Activated T-helper 2 cell treated with anti-CD3 and anti-CD28 coated beads, Interferon-gamma antibody, Interleukin-2, Interleukin-4, amounts not matched to agents 10 μg/mL and 5 μg/mL and 100 μg/mL, durations not matched to agents 14 hours and 24 hours and 36 hours (primary cell): ENCODE results near the gene SMIM9. TPM values are rescaled to one million over a fixed set of nuclear protein-coding genes. Genes with fewer than 3 reads are reported as not detected.
"Not testable (repeated sequence)": the region's sequence is repeated elsewhere in the genome, so short reads cannot be mapped to it uniquely, and the experiment has no call there.

Experiments
- DNase-seq: peaks from one replicate; pipeline ENCODE4 v3.0.0; 2021; ENCODE audit warnings: low spot score
- H3K27ac Mint-ChIP-seq: one replicate; pipeline ENCODE4 v1.8.0; 2021; ENCODE audit warnings: mixed read lengths
- H3K27me3 Mint-ChIP-seq: one replicate; pipeline ENCODE4 v1.8.0; 2021; ENCODE audit warnings: low read depth, mixed read lengths
- H3K36me3 Mint-ChIP-seq: one replicate; pipeline ENCODE4 v1.8.0; 2021; ENCODE audit warnings: low read depth, mixed read lengths
- H3K4me1 Mint-ChIP-seq: one replicate; pipeline ENCODE4 v1.8.0; 2021; ENCODE audit warnings: low read depth, mixed read lengths
- H3K4me3 Mint-ChIP-seq: one replicate; pipeline ENCODE4 v1.8.0; 2021; ENCODE audit warnings: low read depth, mild to moderate bottlenecking, moderate library complexity, mixed read lengths
- H3K9me3 Mint-ChIP-seq: one replicate; pipeline ENCODE4 v1.8.0; 2021; ENCODE audit warnings: mixed read lengths
- intact Hi-C: fragments of 100-400 bp; cut with micrococcal nuclease; formaldehyde crosslinking; loops from one replicate; pipeline ENCODE4 v1.15.1; 2023
- total RNA-seq: library from RNA; stranded (reverse); gene quantifications from 2 replicates; pipeline ENCODE4 v1.2.3, GENCODE V29; 2022

Gene SMIM9
- not detected in 2 replicates for total RNA-seq

GRCh38 chrX:154834562-154834961 lies at the start of gene SMIM9:
Gene SMIM9, minus strand, starts transcription at chrX:154834662. Its CDS starts 3,806 bp downstream, at chrX:154830856.
- no peak for DNase-seq
- Mint-ChIP-seq H3K9me3 (no peaks in the 10 kb centered on the region), H3K36me3 (no peaks in the 10 kb centered on the region), H3K27ac (no peak within 1 kb of the TSS), H3K4me3 (no peak within 1 kb of the TSS), H3K4me1 (peaks cover 17% of the 10 kb centered on the region), H3K27me3 (no peaks in the 10 kb centered on the region)
- intact Hi-C loops = no loop called here

- intact Hi-C loops, H3K9me3 Mint-ChIP-seq, H3K36me3 Mint-ChIP-seq, H3K27ac Mint-ChIP-seq, DNase-seq, H3K4me3 Mint-ChIP-seq, H3K27me3 Mint-ChIP-seq, H3K4me1 Mint-ChIP-seq: not testable (repeated sequence)
Measured at GRCh38 chrX:154884069-154884468, 49.6 kb upstream of the SMIM9 start.

- intact Hi-C loops = no loop called here
- peaks cover 3% of the 10 kb centered on the region for H3K27me3 Mint-ChIP-seq
- no peaks in the 10 kb centered on the region for H3K36me3 Mint-ChIP-seq
- H3K4me1 Mint-ChIP-seq = no peaks in the 10 kb centered on the region
- DNase-seq = no peak
- no peak overlapping the region for H3K27ac Mint-ChIP-seq
- no peak overlapping the region for H3K4me3 Mint-ChIP-seq
- H3K9me3 Mint-ChIP-seq = peaks cover 17% of the 10 kb centered on the region
Measured at GRCh38 chrX:154873329-154873728, 38.9 kb upstream of the SMIM9 start.

- DNase-seq, H3K36me3 Mint-ChIP-seq, H3K27me3 Mint-ChIP-seq, intact Hi-C loops, H3K27ac Mint-ChIP-seq, H3K4me3 Mint-ChIP-seq, H3K4me1 Mint-ChIP-seq: not testable (repeated sequence)
- peaks cover 48% of the 10 kb centered on the region for H3K9me3 Mint-ChIP-seq
Measured at GRCh38 chrX:154868522-154868921, 34.1 kb upstream of the SMIM9 start.

- H3K4me1 Mint-ChIP-seq = no peaks in the 10 kb centered on the region
- intact Hi-C loops = no loop called here
- peaks cover 3% of the 10 kb centered on the region for H3K36me3 Mint-ChIP-seq
- no peaks in the 10 kb centered on the region for H3K9me3 Mint-ChIP-seq
- no peak for DNase-seq
- H3K27me3 Mint-ChIP-seq = no peaks in the 10 kb centered on the region
- no peak overlapping the region for H3K4me3 Mint-ChIP-seq
- no peak overlapping the region for H3K27ac Mint-ChIP-seq
Measured at GRCh38 chrX:154855256-154855655, 20.8 kb upstream of the SMIM9 start.

- Mint-ChIP-seq H3K27ac (no peak overlapping the region), H3K27me3 (no peaks in the 10 kb centered on the region), H3K9me3 (peaks cover 4% of the 10 kb centered on the region), H3K4me3 (no peak overlapping the region), H3K36me3 (no peaks in the 10 kb centered on the region), H3K4me1 (no peaks in the 10 kb centered on the region)
- no peak for DNase-seq
- intact Hi-C loops = no loop called here
Measured at GRCh38 chrX:154850957-154851611, 16.6 kb upstream of the SMIM9 start.

GRCh38 chrX:154840856-154841255 lies 6.4 kb upstream of the SMIM9 start:
- no peak overlapping the region for H3K27ac Mint-ChIP-seq
- no peak for DNase-seq
- no peaks in the 10 kb centered on the region for H3K9me3 Mint-ChIP-seq
- H3K27me3 Mint-ChIP-seq = peaks cover 4% of the 10 kb centered on the region
- H3K4me1 Mint-ChIP-seq = peaks cover 7% of the 10 kb centered on the region
- no peaks in the 10 kb centered on the region for H3K36me3 Mint-ChIP-seq
- no peak overlapping the region for H3K4me3 Mint-ChIP-seq
- intact Hi-C loops = loop anchor here (5.0 kb wide), 1 partner anchor 79 kb away; the partner anchor contains the start of gene DKC1

- no peak overlapping the region for H3K4me3 Mint-ChIP-seq
- no peaks in the 10 kb centered on the region for H3K36me3 Mint-ChIP-seq
- no peaks in the 10 kb centered on the region for H3K27me3 Mint-ChIP-seq
- intact Hi-C loops = no loop called here
- H3K9me3 Mint-ChIP-seq = no peaks in the 10 kb centered on the region
- H3K4me1 Mint-ChIP-seq = peaks cover 12% of the 10 kb centered on the region
- H3K27ac Mint-ChIP-seq = no peak overlapping the region
- no peak for DNase-seq
Measured at GRCh38 chrX:154836163-154836562, 1.7 kb upstream of the SMIM9 start.

- no peaks in the 10 kb centered on the region for H3K9me3 Mint-ChIP-seq
- H3K4me1 Mint-ChIP-seq = peaks cover 24% of the 10 kb centered on the region
- H3K4me3 Mint-ChIP-seq = no peak overlapping the region
- H3K36me3 Mint-ChIP-seq = no peaks in the 10 kb centered on the region
- no peak for DNase-seq
- no peaks in the 10 kb centered on the region for H3K27me3 Mint-ChIP-seq
- intact Hi-C loops = no loop called here
- H3K27ac Mint-ChIP-seq = no peak overlapping the region
Measured at GRCh38 chrX:154833746-154834274, 652 bp downstream of the SMIM9 start.

- H3K27ac Mint-ChIP-seq = no peak overlapping the region
- H3K36me3 Mint-ChIP-seq = no peaks in the 10 kb centered on the region
- intact Hi-C loops = no loop called here
- H3K4me3 Mint-ChIP-seq = no peak overlapping the region
- H3K27me3 Mint-ChIP-seq = no peaks in the 10 kb centered on the region
- no peak for DNase-seq
- no peaks in the 10 kb centered on the region for H3K9me3 Mint-ChIP-seq
- peaks cover 25% of the 10 kb centered on the region for H3K4me1 Mint-ChIP-seq
Measured at GRCh38 chrX:154829926-154830442, 4.5 kb downstream of the SMIM9 start.

- no peak overlapping the region for H3K4me3 Mint-ChIP-seq
- DNase-seq = no peak
- no peaks in the 10 kb centered on the region for H3K9me3 Mint-ChIP-seq
- intact Hi-C loops = no loop called here
- H3K27me3 Mint-ChIP-seq = no peaks in the 10 kb centered on the region
- no peak overlapping the region for H3K27ac Mint-ChIP-seq
- H3K36me3 Mint-ChIP-seq = no peaks in the 10 kb centered on the region
- H3K4me1 Mint-ChIP-seq = peaks cover 25% of the 10 kb centered on the region
Measured at GRCh38 chrX:154829134-154829533, 5.3 kb downstream of the SMIM9 start.

GRCh38 chrX:154828016-154828408 lies 6.5 kb downstream of the SMIM9 start:
- Mint-ChIP-seq H3K9me3 (no peaks in the 10 kb centered on the region), H3K36me3 (no peaks in the 10 kb centered on the region), H3K4me1 (peaks cover 25% of the 10 kb centered on the region), H3K27ac (peak overlapping the region; percentile 76), H3K4me3 (no peak overlapping the region), H3K27me3 (no peaks in the 10 kb centered on the region)
- intact Hi-C loops = no loop called here
- DNase-seq = no peak

- Mint-ChIP-seq H3K27ac (peak overlapping the region; percentile 76), H3K4me3 (no peak overlapping the region), H3K27me3 (peaks cover under 1% of the 10 kb centered on the region), H3K9me3 (no peaks in the 10 kb centered on the region), H3K36me3 (no peaks in the 10 kb centered on the region), H3K4me1 (peaks cover 25% of the 10 kb centered on the region)
- DNase-seq = no peak
- intact Hi-C loops = no loop called here
Measured at GRCh38 chrX:154827194-154828015, 7.1 kb downstream of the SMIM9 start.
